Urinary bladder (tissue), 4 donors: ENCODE data around the gene LRRTM4. TPM values are rescaled to one million over a fixed set of nuclear protein-coding genes. Genes with fewer than 3 reads are reported as not detected.

ENCODE experiments used
- DNase-seq: peaks from one replicate; pipeline ENCODE4 v3.0.0-alpha.2; 2015; ENCODE audit errors: extremely low spot score
- H3K27ac ChIP-seq: one replicate; pipeline ENCODE4 v1.5.1; 2013; ENCODE audit warnings: low read depth, mild to moderate bottlenecking, moderate library complexity
- H3K36me3 ChIP-seq: one replicate; pipeline ENCODE4 v1.6.1; 2013; ENCODE audit warnings: mild to moderate bottlenecking, moderate library complexity; ENCODE audit not compliant: insufficient read depth
- H3K4me1 ChIP-seq: one replicate; pipeline ENCODE4 v1.6.1; 2013; ENCODE audit warnings: mild to moderate bottlenecking, moderate library complexity; ENCODE audit not compliant: insufficient read depth
- H3K4me3 ChIP-seq: one replicate; pipeline ENCODE4 v1.5.1; 2013; ENCODE audit warnings: low read depth, low read length
- whole genome bisulfite sequencing: extraction: QIAGEN DNeasy Blood & Tissue Kit; methylation state at CpG from one replicate; pipeline ENCODE4 v1.1.7; 2013; 5-methylcytosine and 5-hydroxymethylcytosine counted together
- polyA plus RNA-seq: library from polyadenylated mRNA; stranded (reverse); fragments of 200-250 nt; gene quantifications from one replicate; pipeline ENCODE4 v1.2.3, GENCODE V29; 2013
- total RNA-seq: library from RNA; depleted of rRNA; stranded (reverse); fragments of >200 nt; gene quantifications from one replicate; pipeline ENCODE4 v1.2.3, GENCODE V29; 2014
- donor health status: healthy with polysubstance abuse.
- donor health status: healthy.

The LRRTM4 gene
- total and polyA plus RNA-seq, 2 donors, result 0.34 to 13.9 TPM

- WGBS, result 67% methylated on average over 4 of the region's 4 CpGs
These were observed 9.0 kb downstream of the LRRTM4 start for GRCh38 chr2:77513191-77513590.

DNA sequence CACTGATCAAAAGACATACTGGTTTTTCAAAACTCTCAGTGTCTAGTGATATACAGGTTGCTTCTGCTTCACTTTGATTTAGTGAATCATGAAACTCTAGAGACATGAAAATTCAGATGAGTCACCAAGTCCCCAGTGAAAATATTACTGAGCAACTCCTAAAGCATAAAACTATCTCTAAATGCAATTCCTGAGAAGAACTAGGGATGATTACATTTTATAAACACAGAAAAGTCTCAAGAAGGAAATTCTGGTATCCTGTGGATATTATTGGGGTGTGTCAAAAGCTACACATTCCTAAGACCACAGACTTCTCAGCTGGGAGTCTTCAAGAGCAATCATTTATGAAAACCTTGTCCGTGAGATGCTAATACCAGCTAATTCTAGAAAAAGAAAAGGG, 9.7 kb downstream of the LRRTM4 start:
- WGBS, result 60% methylated on average over 1 of the region's 1 CpG
- Histone ChIP-seq H3K27ac (no peak overlapping the region), H3K4me1 (no peaks in the 10 kb centered on the region), H3K4me3 (no peak overlapping the region), H3K36me3 (no peaks in the 10 kb centered on the region)
- no peak for DNase-seq

More at GRCh38 chr2:77513191-77513590, 9.0 kb downstream of the LRRTM4 start:
- DNase-seq, result no peak
- H3K4me1 ChIP-seq, result no peaks in the 10 kb centered on the region
- H3K4me3 ChIP-seq, result peak overlapping the region; percentile 3
- no peaks in the 10 kb centered on the region for H3K36me3 ChIP-seq
- H3K27ac ChIP-seq, result no peak overlapping the region

GRCh38 chr2:77508511-77508910, 13.7 kb downstream of the LRRTM4 start:
- Histone ChIP-seq H3K4me1 (no peaks in the 10 kb centered on the region), H3K36me3 (no peaks in the 10 kb centered on the region), H3K27ac (no peak overlapping the region), H3K4me3 (no peak overlapping the region)
- DNase-seq, result no peak
- 96% methylated on average over 1 of the region's 1 CpG for WGBS

GRCh38 chr2:77507657-77508056, 14.5 kb downstream of the LRRTM4 start:
- no peaks in the 10 kb centered on the region for H3K36me3 ChIP-seq
- H3K4me1 ChIP-seq, result no peaks in the 10 kb centered on the region
- 90% methylated on average over 6 of the region's 6 CpGs for WGBS
- H3K27ac ChIP-seq, result no peak overlapping the region
- H3K4me3 ChIP-seq, result no peak overlapping the region
- DNase-seq, result no peak

GRCh38 chr2:77488141-77488540, 34.0 kb downstream of the LRRTM4 start:
- Histone ChIP-seq H3K27ac (no peak overlapping the region), H3K4me1 (no peaks in the 10 kb centered on the region), H3K4me3 (no peak overlapping the region), H3K36me3 (no peaks in the 10 kb centered on the region)
- DNase-seq, result no peak
- WGBS, result 96% methylated on average over 7 of the region's 7 CpGs

DNA sequence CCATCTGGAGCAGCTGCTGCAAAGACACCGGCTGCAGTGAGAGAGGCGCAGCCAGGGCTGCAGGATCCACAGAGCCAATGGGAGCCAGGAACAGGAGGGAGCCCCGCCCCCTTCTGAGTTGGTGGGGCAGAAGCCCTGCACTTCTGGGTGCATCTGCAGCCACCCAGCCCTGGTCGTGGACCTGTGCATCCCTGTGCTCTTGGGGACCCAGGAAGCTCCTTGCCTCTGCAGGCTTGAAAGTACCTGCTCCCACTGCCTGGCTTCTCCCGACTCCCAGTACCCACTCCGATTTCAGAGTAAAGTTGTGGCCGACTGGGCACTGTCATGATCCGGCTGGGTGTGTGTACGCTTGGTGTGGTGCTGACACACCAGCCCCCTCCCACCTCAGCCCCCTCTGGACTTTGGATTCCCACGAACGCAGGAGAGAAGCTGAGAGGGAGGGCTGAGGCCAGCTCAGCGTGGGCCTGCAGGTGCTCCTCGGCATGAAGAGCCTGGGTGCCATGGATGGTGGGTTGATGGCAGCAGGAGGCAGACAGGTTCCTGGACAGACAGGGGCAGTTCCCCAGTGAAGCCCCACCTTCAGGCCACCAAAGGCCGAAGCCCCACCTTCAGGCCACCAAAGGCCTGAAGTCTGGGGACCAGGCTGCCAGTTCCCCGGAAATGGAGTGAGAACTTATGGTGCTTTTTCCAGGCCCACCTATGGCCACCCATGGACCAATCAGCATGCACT, 34.9 kb downstream of the LRRTM4 start:
- H3K4me3 ChIP-seq, result no peak overlapping the region
- 85% methylated on average over 15 of the region's 15 CpGs for WGBS
- no peaks in the 10 kb centered on the region for H3K36me3 ChIP-seq
- H3K4me1 ChIP-seq, result no peaks in the 10 kb centered on the region
- no peak for DNase-seq
- H3K27ac ChIP-seq, result no peak overlapping the region

DNA sequence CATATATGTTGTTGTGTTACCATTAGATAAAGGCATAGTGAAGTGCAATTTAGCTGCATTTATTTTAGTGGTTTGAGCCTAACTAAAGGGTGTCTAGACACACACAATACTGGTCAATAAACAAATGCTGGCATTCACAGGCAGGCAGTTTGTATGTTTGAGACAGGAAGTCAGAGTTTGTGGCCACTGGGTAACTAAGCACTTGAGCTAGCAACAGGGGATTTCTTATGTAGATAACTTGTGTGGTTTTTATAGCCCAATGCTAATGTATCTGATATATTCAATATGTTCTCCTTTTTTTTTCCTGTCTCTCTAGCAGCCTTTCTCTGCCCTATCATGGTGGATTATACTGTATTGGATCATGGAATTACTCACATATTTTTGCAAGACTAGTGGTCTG, 38.1 kb downstream of the LRRTM4 start:
- H3K4me1 ChIP-seq, result no peaks in the 10 kb centered on the region
- no peak for DNase-seq
- H3K4me3 ChIP-seq, result no peak overlapping the region
- no peaks in the 10 kb centered on the region for H3K36me3 ChIP-seq
- no peak overlapping the region for H3K27ac ChIP-seq

DNA sequence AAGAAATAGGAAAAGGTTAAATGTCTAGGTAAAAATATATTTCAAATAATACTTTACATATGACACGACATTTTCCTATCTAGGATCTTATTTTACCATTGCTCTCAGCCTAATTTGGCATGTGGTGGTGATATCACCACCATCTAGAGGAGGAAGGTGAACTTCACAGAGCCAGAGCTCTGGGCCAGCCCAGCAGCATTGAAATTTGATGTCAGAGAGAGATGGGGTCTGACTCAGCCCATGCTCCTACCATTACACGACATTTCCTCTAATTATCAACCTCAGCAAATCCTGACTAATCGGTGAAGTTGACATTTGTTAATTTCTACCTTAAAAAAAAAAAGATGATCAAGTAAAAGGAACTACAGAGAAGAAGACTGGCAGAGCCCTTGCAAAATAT, 42.3 kb downstream of the LRRTM4 start:
- DNase-seq, result no peak
- 61% methylated on average over 3 of the region's 3 CpGs for WGBS
- H3K36me3 ChIP-seq, result no peaks in the 10 kb centered on the region
- H3K27ac ChIP-seq, result no peak overlapping the region
- H3K4me1 ChIP-seq, result no peaks in the 10 kb centered on the region
- no peak overlapping the region for H3K4me3 ChIP-seq

DNA sequence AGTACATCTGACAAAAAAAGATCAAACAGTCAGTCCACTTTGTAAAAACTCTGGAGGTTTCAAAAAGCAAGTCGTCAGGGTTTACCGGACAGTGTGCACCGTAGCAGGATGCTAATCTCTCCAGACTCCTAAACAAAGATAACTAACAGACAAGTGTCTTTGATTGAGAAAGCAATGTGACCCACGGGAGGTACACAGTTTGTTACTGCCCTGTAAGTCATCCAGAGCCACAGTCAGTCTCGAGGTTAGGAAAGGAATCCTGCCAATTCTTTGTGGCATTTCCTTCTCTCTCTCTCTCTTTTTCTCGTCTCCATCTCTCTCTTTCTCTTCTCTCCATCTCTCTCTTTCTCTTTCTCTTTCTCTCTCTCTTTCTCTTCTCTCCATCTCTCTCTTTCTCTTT, 42.8 kb downstream of the LRRTM4 start:
- Histone ChIP-seq H3K4me1 (no peaks in the 10 kb centered on the region), H3K4me3 (no peak overlapping the region), H3K27ac (no peak overlapping the region), H3K36me3 (no peaks in the 10 kb centered on the region)
- WGBS, result 19% methylated on average over 6 of the region's 6 CpGs
- DNase-seq, result no peak

DNA sequence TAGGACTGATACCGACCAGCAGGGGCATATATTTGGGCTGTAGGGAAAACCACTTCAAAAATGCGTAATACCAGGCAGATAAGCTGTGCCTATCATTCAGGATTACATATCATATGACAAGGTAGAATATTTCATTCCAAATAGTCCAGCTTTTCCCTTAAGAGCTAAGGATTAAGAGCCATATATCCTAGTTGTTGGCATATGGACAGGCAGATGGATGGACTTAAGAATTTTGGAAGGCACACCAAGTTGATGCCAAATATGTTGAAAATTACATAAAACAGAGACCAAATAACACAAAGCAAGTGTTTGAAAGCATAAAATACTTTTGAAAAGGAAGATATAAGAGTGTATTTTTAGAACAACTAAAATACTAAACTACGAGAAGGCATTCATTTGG, 52.1 kb downstream of the LRRTM4 start:
- Histone ChIP-seq H3K4me3 (no peak overlapping the region), H3K4me1 (no peaks in the 10 kb centered on the region), H3K36me3 (no peaks in the 10 kb centered on the region), H3K27ac (no peak overlapping the region)
- whole genome bisulfite sequencing, result 81% methylated on average over 3 of the region's 3 CpGs
- DNase-seq, result no peak

- WGBS, result 84% methylated on average over 4 of the region's 4 CpGs
- Histone ChIP-seq H3K4me1 (no peaks in the 10 kb centered on the region), H3K27ac (no peak overlapping the region), H3K36me3 (no peaks in the 10 kb centered on the region), H3K4me3 (no peak overlapping the region)
- DNase-seq, result no peak
These were observed 53.1 kb downstream of the LRRTM4 start for GRCh38 chr2:77469106-77469505.

DNA sequence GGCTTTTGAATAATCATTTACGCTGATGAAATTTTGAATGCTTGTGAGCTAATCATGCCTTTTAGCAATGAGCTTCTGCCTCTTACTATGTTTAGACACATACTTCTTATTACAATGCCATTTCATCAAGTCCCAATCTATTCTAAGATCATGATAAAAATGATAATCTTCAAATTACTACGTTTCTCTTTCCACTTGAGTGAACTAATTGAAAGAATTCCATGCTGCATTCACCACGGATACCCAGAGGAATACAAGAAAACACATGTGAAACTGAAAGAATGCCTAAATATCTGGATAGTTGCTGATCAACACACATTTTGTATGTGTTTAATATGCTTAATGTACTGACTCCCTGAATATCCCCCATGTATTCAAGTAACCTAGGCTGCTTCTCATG, 62.3 kb downstream of the LRRTM4 start:
- H3K36me3 ChIP-seq, result no peaks in the 10 kb centered on the region
- H3K4me3 ChIP-seq, result no peak overlapping the region
- WGBS, result 53% methylated on average over 3 of the region's 3 CpGs
- H3K4me1 ChIP-seq, result no peaks in the 10 kb centered on the region
- no peak for DNase-seq
- H3K27ac ChIP-seq, result no peak overlapping the region

DNA sequence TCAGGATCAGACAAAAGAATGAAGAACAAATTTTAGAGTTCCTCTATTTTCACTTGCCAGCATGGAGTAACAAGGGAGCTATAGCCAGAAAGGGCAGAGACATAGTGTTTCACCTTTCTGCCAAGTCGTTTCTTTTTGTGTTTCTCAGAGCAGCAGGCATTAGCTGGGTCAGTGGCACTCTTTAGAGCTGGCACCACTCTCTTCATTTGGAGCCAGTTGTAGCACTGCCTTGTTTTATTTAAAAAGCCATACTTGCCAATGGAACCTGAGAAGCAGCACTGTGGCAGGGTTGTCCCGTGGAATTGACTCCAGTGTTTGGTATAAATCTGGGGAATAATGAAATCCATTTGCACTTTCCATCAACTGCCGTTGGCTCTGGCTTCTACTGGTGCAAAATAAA, 64.0 kb downstream of the LRRTM4 start:
- no peaks in the 10 kb centered on the region for H3K36me3 ChIP-seq
- no peak overlapping the region for H3K27ac ChIP-seq
- H3K4me3 ChIP-seq, result no peak overlapping the region
- WGBS, result 59% methylated on average over 3 of the region's 3 CpGs
- H3K4me1 ChIP-seq, result no peaks in the 10 kb centered on the region
- no peak for DNase-seq

GRCh38 chr2:77457665-77458064, 64.5 kb downstream of the LRRTM4 start:
- no peak overlapping the region for H3K4me3 ChIP-seq
- DNase-seq, result no peak
- H3K36me3 ChIP-seq, result no peaks in the 10 kb centered on the region
- H3K4me1 ChIP-seq, result no peaks in the 10 kb centered on the region
- WGBS, result 38% methylated on average over 1 of the region's 1 CpG
- H3K27ac ChIP-seq, result no peak overlapping the region

DNA sequence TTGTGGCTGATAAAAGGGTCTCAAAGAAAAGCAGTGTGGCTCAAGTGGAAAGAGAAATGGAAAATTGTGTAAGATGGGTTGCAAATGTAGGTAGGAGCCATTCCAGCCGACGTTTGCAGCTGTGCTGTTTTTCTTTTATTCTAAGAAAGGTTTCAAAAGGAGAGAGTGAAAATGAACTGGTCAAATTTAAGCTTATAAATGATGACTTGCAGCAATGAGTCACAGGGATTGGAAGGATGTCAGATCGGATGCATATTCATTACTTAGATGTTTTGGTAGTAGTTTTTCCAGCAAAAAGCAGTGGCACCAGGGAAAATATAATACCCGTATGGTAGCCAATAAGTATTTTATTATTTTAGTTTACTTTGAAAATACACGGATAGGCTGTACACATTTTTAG, 79.1 kb downstream of the LRRTM4 start:
- H3K36me3 ChIP-seq, result no peaks in the 10 kb centered on the region
- no peak for DNase-seq
- H3K27ac ChIP-seq, result no peak overlapping the region
- no peak overlapping the region for H3K4me3 ChIP-seq
- WGBS, result 67% methylated on average over 5 of the region's 5 CpGs
- H3K4me1 ChIP-seq, result no peaks in the 10 kb centered on the region
